HG03575 (cell line): ENCODE results near the gene UNC5C.

Source experiments
- ATAC-seq: cut with Tn5 transposase; IDR thresholded peaks from one replicate; pipeline ENCODE4 v1.9.1; 2021; ENCODE audit not compliant: unreplicated experiment, insufficient number of reproducible peaks, low FRiP score; ENCODE audit errors: extremely low read depth

The UNC5C gene

DNA sequence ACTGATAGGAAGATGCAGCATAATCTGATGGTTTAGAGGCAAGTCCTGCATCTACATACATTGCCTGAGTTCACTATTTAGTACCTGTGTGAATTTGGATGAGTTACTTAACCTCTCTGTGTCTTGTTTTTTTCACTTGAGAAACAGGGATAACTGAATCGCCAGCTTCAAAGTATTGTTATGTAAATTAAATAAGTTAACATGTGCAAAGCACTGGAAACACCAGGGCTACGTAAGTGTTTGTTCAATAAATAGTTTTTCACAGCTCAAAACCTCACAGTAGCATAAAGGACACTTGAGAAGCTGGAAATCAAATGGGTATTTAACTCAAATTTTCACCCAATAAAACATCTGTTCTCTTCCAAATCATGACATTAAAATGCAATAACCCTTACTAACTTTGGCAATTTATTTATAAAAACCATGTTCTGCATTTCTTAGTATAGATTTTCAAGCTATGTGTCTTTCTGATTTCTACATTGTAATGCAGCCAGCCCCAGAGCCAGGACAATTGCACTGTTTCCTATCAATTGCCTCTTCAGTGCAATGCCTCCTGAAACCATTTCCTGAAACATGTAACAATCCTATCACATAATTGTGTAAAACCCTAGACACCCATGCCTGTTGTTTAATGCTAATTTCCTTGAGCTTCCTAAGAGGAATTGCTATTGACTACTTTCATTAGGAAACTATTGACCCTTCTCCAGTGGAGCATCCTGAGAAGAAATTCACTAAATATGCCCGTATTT is 177.1 kb downstream of the UNC5C start:
- no peak for ATAC-seq

DNA sequence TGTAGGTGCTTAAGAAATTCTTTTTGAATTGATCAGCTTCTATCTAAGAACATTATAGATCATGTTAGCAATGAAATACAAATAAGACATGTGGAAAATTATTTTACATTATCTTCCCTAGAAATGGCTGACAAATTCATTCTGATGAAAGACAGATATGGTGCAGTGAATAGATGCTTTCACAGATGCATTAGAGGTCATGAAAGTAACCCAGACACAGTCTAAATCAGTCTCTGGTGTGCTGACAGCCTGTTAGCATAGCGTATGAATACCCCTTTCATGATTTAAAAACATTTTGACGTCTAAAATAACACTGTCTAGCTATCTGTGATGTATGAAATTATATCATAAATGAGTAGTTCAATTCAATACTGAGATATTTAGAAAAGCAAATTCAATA is 180.9 kb downstream of the UNC5C start:
- no peak for ATAC-seq

DNA sequence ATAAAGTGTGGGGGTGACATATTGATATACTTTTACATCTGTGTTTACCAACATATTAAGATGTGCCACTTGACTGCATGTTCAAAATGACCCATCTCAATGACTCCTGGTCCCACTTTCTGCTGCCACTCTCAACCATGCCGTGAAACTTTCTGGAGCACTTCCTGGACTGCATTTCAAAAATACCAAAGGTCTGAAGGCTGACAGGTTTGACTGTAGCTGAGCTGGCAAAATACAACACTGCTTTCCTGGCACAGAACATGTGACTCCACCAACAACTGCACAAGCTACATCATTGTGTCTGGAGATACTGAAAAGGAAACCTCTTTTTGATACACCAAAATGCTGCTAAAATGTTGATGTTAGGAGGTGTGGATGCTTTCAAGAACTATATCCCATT is 184.8 kb downstream of the UNC5C start:
- ATAC-seq, result no peak

DNA sequence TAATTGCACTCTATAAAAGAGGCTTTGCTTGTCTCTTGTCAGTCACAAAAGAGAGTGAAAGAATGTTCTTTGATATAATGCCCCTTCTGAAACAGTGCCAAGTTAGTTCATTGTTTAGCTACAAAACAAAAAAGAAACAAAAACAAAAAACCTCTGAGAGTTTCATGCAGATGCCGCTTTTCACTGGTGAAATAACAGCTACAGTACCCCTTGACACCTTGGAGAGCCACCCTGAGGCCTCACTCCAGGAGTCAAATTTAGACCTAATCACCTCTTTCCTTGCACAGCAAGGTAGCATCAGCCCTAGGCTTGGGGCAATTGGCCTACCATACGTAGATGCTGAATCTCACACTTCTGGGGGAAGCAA is 185.2 kb downstream of the UNC5C start:
- no peak for ATAC-seq

DNA sequence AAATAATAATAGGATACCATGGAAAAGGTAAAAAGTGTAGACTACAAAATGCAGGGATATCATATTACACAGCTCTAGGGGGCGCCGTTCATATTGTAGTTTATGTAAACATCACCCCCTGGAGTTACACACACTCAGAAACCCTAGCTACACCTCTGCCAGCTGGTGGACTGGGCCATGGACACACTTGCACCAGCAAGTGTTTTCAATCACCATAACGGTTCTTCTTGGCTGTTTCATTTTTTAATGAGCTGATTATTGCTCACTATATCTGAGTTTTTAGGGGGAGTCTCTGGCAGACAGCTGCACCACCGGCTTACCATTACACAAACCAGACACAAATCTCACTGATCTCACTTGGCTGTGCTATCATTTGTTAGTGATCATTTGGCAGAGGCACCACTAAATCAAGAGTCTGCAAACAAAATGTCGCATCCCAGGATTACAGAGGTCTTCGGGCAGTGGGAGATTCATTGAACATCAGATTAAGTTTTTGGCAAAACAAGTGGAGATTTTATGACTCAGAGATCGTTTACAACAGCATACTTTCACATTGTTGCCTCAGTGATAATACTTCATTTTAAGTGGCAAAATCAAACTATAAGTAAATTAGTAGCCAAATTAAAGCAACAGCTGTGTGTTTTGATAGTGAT is 185.7 kb downstream of the UNC5C start:
- ATAC-seq, result no peak

DNA sequence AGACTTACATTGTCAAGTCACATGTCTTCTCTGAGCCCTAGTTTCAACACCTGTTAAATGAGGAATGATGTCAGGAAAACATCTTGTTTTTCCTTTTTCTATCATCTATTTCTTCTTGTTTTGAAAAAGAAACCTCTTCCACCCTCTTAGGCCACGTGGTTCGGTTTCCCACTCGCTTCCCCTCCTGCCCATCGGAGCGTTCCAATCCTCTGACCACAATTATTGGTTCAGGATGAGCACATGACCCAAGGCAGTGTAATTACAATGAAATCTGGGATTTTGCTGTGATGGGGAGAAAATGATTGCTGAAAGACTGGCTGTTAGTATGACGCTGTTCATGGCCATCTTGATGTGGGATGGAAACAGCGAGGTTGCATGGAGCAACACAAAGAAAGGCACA is 186.7 kb downstream of the UNC5C start:
- no peak for ATAC-seq

DNA sequence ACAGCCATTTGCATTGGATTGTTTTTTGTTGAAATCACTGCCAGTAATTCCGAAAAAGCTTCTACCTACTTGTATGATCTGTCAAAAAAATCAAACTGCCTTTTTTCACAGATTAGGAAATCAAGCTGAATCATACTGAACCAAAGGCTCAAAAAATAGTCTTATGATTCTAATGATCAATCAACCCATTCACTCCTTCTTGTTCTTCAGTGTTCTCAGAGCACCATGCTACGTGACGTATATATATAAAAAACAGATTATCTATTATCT is 187.1 kb downstream of the UNC5C start:
- ATAC-seq, result no peak

DNA sequence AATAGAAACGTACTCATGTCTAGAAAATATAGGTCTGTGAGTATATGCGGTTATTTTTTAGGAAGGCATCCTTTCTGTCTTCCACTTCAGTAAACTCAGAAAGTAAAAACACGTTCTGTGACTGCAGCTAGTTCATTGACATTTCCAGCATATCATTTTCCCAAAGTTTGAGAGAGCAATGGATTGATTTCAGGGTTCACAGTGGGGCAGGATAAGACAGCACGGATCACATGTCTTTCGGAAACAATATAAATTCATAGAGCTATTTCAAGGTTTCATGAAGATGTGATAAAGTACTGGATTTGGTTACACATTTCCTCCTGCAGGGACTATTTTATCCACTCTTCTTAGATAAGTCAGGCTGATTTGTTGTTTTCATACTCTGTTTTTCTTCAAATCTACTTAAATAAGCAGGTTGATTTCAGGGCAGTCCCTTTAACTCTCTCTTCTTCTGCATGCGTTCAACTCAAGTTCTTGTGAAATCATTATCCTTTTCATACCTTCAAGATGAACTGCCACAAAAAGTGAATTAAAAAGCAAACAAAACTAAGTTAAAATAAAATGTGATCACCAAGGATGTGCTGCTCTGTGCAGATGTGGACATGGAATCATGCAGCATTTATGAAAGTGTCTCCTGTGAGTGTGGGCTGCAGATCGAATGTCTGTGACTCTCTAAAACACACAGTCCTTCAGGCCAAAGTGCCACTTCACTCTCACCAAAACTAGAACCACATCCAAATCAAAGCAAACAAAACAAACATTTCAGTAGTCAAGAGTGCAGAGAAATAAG is 187.7 kb downstream of the UNC5C start:
- no peak for ATAC-seq

DNA sequence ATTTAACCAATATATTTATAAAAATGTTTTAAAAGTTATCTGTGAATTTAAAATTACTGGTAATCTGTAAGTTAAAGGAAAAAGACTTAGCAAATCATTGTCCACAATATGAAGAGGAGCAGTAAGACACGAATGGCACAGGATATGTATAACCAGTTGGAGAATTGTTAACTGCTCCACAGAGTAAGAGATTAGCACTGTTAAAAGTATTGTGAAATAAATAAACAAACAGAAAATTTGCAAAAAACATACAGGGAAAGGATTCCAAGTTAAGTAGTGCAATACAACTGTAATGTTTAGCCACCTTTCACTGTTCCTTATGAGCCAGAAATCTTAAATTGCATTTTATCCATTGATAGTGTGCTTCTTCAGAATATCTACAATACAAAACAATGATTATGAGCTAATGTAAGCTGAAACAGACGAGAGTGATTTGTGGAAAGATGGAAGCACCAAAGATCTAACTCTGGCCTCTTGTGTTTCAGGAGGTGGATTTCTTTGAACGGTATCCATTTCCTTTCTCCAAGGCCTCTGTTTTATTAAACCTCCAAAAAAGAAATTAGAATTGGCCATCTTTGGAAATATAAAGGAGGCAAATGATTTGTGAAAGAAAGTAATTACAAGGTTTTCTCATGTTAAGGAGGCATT is 188.4 kb downstream of the UNC5C start:
- no peak for ATAC-seq

DNA sequence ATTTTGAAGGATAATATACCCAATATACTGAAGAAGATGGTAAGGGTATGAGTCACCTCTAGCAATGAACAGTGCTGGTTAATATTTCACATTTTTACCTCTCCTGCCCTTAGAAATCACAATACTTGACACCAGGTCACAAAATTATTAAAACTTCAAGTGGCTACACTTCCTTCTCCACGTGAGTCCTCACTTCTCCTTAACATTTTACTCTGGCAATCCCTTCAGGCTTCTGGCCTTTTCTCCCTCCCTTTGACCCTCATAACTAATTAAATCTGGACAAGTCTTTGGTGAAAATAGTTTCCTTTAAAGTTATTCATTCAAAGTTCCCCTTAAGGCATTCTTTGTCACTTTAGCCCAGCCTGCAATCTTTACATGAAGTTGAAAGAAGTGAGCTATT is 190.4 kb downstream of the UNC5C start:
- no peak for ATAC-seq

DNA sequence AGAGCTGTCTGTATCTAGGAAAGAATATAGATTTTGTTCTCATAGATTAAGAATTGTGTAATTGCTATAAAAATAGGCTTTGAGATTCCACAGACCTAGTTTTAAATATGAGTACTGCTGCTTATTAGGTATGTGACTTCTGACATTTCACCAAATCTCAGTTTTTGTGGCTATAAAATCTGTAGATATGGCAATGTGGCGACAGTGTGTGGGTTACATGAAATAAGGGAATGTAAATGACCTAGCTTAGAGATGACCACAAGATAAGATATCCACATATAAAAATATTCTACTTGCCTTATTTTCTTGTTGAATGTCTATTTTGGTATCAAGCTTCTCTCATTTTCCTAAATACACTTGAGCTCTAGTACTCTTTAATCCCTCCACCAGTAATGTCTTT is 193.8 kb downstream of the UNC5C start:
- ATAC-seq, result no peak

DNA sequence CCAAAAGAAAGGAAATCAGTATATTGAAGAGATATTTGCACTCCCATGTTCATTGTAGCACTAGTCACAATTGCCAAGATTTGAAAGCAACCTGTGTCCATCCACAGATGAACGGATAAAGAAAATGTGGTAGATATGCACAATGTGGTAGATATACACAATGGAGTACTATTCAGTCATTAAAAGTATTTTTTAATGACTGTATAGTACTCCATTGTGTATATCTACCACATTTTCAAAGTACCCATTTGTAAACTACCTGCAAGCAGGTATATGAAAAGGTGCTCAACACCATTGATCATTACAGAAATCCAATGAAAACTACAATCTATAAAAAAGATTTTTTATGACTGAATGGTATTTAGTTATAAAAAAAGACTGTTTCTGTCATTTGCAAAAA is 200.4 kb downstream of the UNC5C start:
- ATAC-seq, result no peak

DNA sequence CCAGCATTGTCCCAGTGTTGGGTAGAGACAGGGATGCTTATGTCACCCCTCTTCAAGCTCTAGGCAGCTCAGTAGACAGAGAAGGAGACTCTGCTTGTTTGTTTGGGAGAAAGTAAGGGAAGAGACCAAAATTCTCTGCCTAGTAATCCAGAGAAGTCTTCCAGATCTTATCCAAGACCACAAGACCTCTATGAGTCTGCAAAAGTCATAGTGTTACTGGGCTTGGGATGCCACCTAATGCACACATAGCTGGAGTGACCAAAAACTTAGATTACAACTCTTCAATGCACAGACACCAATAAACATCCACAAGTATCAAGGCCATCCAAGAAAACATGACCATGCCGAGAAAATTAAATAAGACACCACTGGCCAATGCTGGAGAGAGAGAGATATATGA is 205.5 kb downstream of the UNC5C start:
- ATAC-seq, result no peak

DNA sequence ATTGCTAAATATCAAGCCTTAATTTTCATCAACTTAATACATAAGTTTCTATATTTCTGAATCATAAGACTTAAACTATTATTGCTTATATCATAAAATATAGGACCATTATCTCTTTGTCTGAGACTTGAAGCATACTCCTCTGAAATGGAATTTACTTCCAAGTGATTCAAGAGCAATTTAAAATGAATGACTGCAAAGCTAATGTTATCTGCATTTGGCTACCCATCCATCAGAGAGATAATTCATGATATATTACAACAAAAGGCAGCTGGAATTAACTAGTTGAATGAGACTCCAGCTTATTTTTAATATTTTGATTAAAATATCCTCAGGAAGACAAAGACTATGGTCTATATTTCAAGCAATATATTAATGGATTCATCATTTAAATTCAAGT is 208.6 kb downstream of the UNC5C start:
- no peak for ATAC-seq

DNA sequence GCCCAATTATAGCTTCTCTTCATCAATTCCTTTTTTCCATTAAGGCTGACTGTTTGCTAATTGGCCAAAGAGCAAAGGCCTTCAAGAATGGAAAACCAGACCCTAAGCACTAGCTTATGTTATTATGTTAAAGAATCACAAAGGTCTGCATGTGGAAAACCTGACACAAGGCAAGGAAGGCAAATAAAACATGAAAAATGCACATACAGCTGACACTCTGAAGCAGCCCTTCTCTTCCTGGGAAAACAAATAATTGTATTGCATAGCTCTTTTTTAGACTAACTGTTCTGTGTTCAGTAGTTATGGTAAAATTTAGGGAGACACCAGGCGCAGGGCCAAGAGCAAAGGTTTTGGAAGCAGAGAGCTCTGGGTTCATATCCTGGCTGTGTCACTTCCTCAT is 223.1 kb downstream of the UNC5C start:
- ATAC-seq, result no peak

DNA sequence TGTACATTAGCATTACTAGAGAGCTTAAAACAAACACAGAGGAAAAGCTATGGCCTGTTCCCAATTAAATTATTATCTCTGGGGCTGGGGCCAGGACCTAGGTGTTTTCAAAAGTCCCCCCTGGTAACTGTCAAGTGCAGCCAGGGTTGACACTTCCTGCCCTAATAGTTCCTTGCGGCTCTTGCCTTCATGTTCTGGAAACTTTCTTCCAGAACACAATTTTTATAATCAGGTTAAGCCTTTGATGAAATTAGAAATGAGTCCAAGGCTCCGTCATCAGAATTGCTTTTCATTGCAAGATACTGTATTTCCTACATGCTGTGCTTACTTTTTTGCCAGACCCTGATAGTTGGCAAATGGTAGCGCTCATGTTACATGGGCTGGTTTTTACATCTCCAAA is 229.6 kb downstream of the UNC5C start:
- ATAC-seq, result no peak

DNA sequence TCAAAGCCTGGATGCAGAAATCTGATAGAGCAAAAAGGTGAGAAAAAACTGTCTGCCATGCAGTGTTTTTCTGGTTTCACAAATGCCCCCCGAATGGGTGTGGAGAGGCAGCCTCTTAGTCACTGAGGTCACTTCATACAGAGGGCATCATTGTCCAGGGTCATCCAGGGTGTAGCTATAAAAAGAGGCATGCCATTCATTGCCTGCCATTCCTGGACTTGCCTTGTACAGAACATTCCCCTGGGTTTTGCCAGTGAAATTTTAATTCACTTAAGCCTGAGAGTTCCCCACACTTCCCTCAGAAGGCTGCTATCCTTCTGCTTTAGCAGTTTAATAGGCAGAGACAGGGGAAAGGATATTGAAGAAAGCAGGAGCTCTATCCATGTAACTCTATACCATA is 230.3 kb downstream of the UNC5C start:
- ATAC-seq, result no peak

DNA sequence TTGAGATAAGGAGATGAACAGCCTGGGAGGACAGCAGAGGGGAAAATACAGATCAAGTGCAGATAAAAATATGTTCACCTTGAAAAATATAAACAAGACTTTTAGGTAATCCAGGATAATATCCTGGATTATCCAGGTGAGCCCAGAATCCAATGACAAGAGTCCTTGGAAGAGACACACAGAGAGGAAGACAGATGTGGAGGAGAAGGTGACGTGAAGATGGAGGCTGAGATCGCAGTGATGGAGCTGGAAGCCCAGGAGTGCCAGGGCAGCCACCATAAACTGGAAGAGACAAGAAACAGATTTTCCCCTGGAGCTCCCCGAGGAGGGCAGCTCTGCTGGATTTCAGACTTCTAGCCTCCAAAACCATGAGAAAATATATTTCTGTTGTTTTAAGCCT is 230.7 kb downstream of the UNC5C start:
- ATAC-seq, result no peak

DNA sequence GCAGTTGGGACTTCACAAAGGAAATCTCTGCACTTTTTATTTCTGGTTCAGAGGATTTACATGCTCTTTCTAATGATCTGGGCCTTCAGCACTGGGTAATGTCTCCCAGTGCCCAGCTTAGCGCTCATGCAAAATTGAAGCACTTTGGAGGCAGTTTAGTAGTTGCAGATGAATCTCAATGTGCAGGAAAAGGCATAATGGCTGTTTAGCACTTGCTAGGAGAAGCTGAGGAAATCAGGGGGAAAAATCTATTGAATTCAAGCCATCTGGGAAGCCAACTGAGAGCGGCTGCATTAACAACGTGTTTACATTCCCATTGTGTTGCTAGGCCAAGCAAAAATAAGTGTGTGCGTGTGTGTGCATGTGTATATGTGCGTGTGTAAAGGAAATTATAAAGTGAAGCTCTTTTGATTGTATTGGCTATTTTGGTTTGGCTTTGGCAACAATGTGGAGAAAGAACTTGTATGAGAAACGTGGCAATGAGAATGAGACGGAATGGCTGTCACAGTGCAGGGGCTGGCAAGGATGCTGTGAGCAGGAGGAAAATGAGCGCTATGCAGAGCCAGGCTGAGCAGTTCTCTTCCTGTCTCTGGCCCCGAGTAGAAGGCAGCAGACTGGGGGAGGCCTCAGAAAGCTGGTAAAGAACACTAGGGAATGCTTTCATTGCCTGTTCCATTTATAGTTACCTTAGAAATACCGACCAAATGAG is 231.5 kb downstream of the UNC5C start:
- ATAC-seq, result no peak
